ENCODE results near the gene PLK1.

Gene PLK1

GRCh38 chr16:23679986-23680336, 1.3 kb downstream of the PLK1 start:
- no peak for DNase-seq (ENCODE audit: low read depth)

GRCh38 chr16:23682181-23682580, 3.5 kb downstream of the PLK1 start:
- no peak for DNase-seq (ENCODE audit: low read depth)

- no peak for DNase-seq (ENCODE audit: low read depth)
These were observed 4.8 kb downstream of the PLK1 start for GRCh38 chr16:23683487-23683886.

- DNase-seq (ENCODE audit: low read depth), result no peak
These were observed 8.5 kb downstream of the PLK1 start for GRCh38 chr16:23687034-23687808.

- DNase-seq (ENCODE audit: low read depth), result no peak
These were observed 10.9 kb downstream of the PLK1 start for GRCh38 chr16:23689442-23690187.

GRCh38 chr16:23690771-23691482, 12.2 kb downstream of the PLK1 start:
- DNase-seq (ENCODE audit: low read depth), result no peak

GRCh38 chr16:23691483-23692189, 12.9 kb downstream of the PLK1 start:
- DNase-seq (ENCODE audit: low read depth), result no peak

GRCh38 chr16:23692190-23692837, 13.6 kb downstream of the PLK1 start:
- no peak for DNase-seq (ENCODE audit: low read depth)

GRCh38 chr16:23694265-23694643, 15.6 kb downstream of the PLK1 start:
- no peak for DNase-seq (ENCODE audit: low read depth)

GRCh38 chr16:23694644-23695373, 16.1 kb downstream of the PLK1 start:
- DNase-seq (ENCODE audit: low read depth), result no peak

GRCh38 chr16:23695756-23696155, 17.1 kb downstream of the PLK1 start:
- no peak for DNase-seq (ENCODE audit: low read depth)

GRCh38 chr16:23699100-23699499, 20.4 kb downstream of the PLK1 start:
- DNase-seq (ENCODE audit: low read depth), result no peak

- no peak for DNase-seq (ENCODE audit: low read depth)
These were observed 21.4 kb downstream of the PLK1 start for GRCh38 chr16:23700093-23700492.

- DNase-seq (ENCODE audit: low read depth), result no peak
These were observed 21.8 kb downstream of the PLK1 start for GRCh38 chr16:23700509-23700908.

GRCh38 chr16:23701045-23701444, 22.4 kb downstream of the PLK1 start:
- DNase-seq (ENCODE audit: low read depth), result no peak

- DNase-seq (ENCODE audit: low read depth), result no peak
These were observed 24.3 kb downstream of the PLK1 start for GRCh38 chr16:23702951-23703350.

- DNase-seq (ENCODE audit: low read depth), result no peak
These were observed 26.3 kb downstream of the PLK1 start for GRCh38 chr16:23704772-23705516.

- DNase-seq (ENCODE audit: low read depth), result no peak
These were observed 26.8 kb downstream of the PLK1 start for GRCh38 chr16:23705517-23705902.

GRCh38 chr16:23706439-23706838, 27.8 kb downstream of the PLK1 start:
- DNase-seq (ENCODE audit: low read depth), result no peak

- no peak for DNase-seq (ENCODE audit: low read depth)
These were observed 30.8 kb downstream of the PLK1 start for GRCh38 chr16:23709536-23709935.

Data from stimulated activated CD8-positive, alpha-beta memory T cell treated with anti-CD3 and anti-CD28 coated beads, Interleukin-15, amount 100 ng/mL, for 24 hours (primary cell).